ENCODE measurements around the gene GAD1.

GAD1 gene

GRCh38 chr2:170818036-170818751 lies 1.5 kb downstream of the GAD1 start:
- DNase-seq, result no peak

- DNase-seq, result no peak
Observed at GRCh38 chr2:170818752-170819470, 2.2 kb downstream of the GAD1 start.

- DNase-seq, result no peak
Observed at GRCh38 chr2:170819680-170820664, 3.3 kb downstream of the GAD1 start.

- no peak for DNase-seq
Observed at GRCh38 chr2:170820757-170821530, 4.3 kb downstream of the GAD1 start.

GRCh38 chr2:170821531-170822289 lies 5.0 kb downstream of the GAD1 start:
- no peak for DNase-seq

GRCh38 chr2:170822290-170823087 lies 5.8 kb downstream of the GAD1 start:
- no peak for DNase-seq

- DNase-seq, result no peak
Observed at GRCh38 chr2:170823088-170823897, 6.6 kb downstream of the GAD1 start.

- DNase-seq, result no peak
Observed at GRCh38 chr2:170823898-170824215, 7.2 kb downstream of the GAD1 start.

GRCh38 chr2:170824526-170825015 lies 7.9 kb downstream of the GAD1 start:
- no peak for DNase-seq

GRCh38 chr2:170827841-170828532 lies 11.3 kb downstream of the GAD1 start:
- no peak for DNase-seq

- no peak for DNase-seq
Observed at GRCh38 chr2:170828533-170828916, 11.8 kb downstream of the GAD1 start.

GRCh38 chr2:170829036-170829435 lies 12.3 kb downstream of the GAD1 start:
- no peak for DNase-seq

- no peak for DNase-seq
Observed at GRCh38 chr2:170830166-170830565, 13.5 kb downstream of the GAD1 start.

- no peak for DNase-seq
Observed at GRCh38 chr2:170831115-170831514, 14.4 kb downstream of the GAD1 start.

- no peak for DNase-seq
Observed at GRCh38 chr2:170836027-170836426, 19.3 kb downstream of the GAD1 start.

- DNase-seq, result no peak
Observed at GRCh38 chr2:170840717-170841210, 24.1 kb downstream of the GAD1 start.

GRCh38 chr2:170842785-170843184 lies 26.1 kb downstream of the GAD1 start:
- no peak for DNase-seq

- DNase-seq, result peak; percentile 9 to 14
Observed at GRCh38 chr2:170843656-170844055, 27.0 kb downstream of the GAD1 start.

GRCh38 chr2:170845343-170845742 lies 28.7 kb downstream of the GAD1 start:
- DNase-seq, result no peak

All from AML-193 (cell line).